Globus pallidus (tissue), 1 donor: ENCODE measurements around the gene EXOSC9.

Source experiments
- DNase-seq: peaks from one replicate; pipeline ENCODE4 v3.0.0-alpha.2; 2015; ENCODE audit warnings: low spot score

Gene EXOSC9

GRCh38 chr4:121789455-121789854 lies 11.7 kb upstream of the EXOSC9 start:
- DNase-seq: no peak

- no peak for DNase-seq
These were observed 10.9 kb upstream of the EXOSC9 start for GRCh38 chr4:121789960-121790829.

GRCh38 chr4:121790976-121791375 lies 10.1 kb upstream of the EXOSC9 start:
- DNase-seq: no peak

- DNase-seq: no peak
These were observed 9.6 kb upstream of the EXOSC9 start for GRCh38 chr4:121791481-121791880.

GRCh38 chr4:121792966-121793365 lies 8.2 kb upstream of the EXOSC9 start:
- DNase-seq: no peak

GRCh38 chr4:121794505-121795188 lies 6.5 kb upstream of the EXOSC9 start:
- no peak for DNase-seq

GRCh38 chr4:121796283-121796682 lies 4.8 kb upstream of the EXOSC9 start:
- DNase-seq: no peak

- DNase-seq: no peak
These were observed 1.8 kb upstream of the EXOSC9 start for GRCh38 chr4:121799208-121799823.

GRCh38 chr4:121799867-121800501 lies 1.1 kb upstream of the EXOSC9 start:
- DNase-seq: no peak

GRCh38 chr4:121800638-121800960 lies 524 bp upstream of the EXOSC9 start:
- DNase-seq: no peak

- DNase-seq: no peak
These were observed 572 bp downstream of the EXOSC9 start for GRCh38 chr4:121801715-121802075.

GRCh38 chr4:121806411-121806810 lies 5.3 kb downstream of the EXOSC9 start:
- no peak for DNase-seq

- no peak for DNase-seq
These were observed 10.0 kb downstream of the EXOSC9 start for GRCh38 chr4:121811122-121811521.

GRCh38 chr4:121814756-121815155 lies 13.6 kb downstream of the EXOSC9 start:
- no peak for DNase-seq

- DNase-seq: no peak
These were observed 15.9 kb downstream of the EXOSC9 start for GRCh38 chr4:121817006-121817405.

GRCh38 chr4:121817701-121818100 lies 16.6 kb downstream of the EXOSC9 start:
- no peak for DNase-seq

- DNase-seq: no peak
These were observed 17.1 kb downstream of the EXOSC9 start for GRCh38 chr4:121818215-121818614.

GRCh38 chr4:121819216-121819965 lies 18.3 kb downstream of the EXOSC9 start:
- no peak for DNase-seq

- DNase-seq: no peak
These were observed 20.9 kb downstream of the EXOSC9 start for GRCh38 chr4:121822047-121822446.

GRCh38 chr4:121822796-121823504 lies 21.8 kb downstream of the EXOSC9 start:
- no peak for DNase-seq

GRCh38 chr4:121823505-121824170 lies 22.5 kb downstream of the EXOSC9 start, which contains the start of gene CCNA2:
TSS of gene CCNA2 (minus strand) at chr4:121823883. CDS start at chr4:121823628, 255 bp downstream.
- DNase-seq: peak; percentile 93
